Thyroid gland (tissue), 4 donors: ENCODE results near the gene DDX25.

ENCODE experiments used
- POLR2A ChIP-seq, 2 donors: fragments of 450-650 bp; IDR thresholded peaks; one replicate each; pipeline ENCODE4 v1.6.1; 2017; ENCODE audit warnings: antibody characterized with exemption in 2 of 2, mild to moderate bottlenecking in 2 of 2, moderate library complexity in 1 of 2
- TF ChIP-seq, protein P1 (sequence below), 6 experiments: fragments of 200-600 bp in 3 of 6; fragments of 450-650 bp in 3 of 6; sonication (generic) in 3 of 6; IDR thresholded peaks; one replicate each; pipeline ENCODE4 v1.5.1; 2016 to 2019; ENCODE audit warnings: antibody characterized with exemption in 6 of 6, mild to moderate bottlenecking in 2 of 6, inconsistent platforms in 1 of 6, moderate library complexity in 1 of 6

DNA sequence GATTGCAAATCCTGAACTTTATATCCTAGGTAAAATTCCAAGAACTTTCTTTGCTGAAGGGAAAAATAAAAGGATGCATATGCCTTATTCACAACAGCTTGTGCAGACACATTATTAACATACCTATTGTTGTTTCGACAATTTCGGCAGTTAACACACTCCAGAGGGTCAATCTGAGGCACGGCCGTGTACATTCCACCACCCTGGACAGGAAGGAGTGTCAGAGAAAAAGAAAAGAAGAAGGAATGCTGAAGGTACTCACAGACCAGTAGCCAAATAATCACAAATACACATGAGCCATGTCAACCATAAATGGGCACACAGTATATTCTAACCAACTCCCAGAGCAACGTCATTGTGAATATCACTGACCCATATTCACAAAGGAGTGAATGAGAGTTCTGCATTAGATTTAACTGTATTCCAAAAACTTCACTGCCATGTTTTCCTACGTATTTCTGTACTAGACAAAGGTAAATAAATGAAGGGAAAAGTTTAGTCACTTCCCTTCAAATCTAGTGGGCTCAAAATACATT lies 73.9 kb downstream of the DDX25 start:
- TF ChIP-seq, protein P1, sequence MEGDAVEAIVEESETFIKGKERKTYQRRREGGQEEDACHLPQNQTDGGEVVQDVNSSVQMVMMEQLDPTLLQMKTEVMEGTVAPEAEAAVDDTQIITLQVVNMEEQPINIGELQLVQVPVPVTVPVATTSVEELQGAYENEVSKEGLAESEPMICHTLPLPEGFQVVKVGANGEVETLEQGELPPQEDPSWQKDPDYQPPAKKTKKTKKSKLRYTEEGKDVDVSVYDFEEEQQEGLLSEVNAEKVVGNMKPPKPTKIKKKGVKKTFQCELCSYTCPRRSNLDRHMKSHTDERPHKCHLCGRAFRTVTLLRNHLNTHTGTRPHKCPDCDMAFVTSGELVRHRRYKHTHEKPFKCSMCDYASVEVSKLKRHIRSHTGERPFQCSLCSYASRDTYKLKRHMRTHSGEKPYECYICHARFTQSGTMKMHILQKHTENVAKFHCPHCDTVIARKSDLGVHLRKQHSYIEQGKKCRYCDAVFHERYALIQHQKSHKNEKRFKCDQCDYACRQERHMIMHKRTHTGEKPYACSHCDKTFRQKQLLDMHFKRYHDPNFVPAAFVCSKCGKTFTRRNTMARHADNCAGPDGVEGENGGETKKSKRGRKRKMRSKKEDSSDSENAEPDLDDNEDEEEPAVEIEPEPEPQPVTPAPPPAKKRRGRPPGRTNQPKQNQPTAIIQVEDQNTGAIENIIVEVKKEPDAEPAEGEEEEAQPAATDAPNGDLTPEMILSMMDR (IDR thresholded peaks at IDR 0.05), result no peak
- TF ChIP-seq POLR2A (IDR thresholded peaks at IDR 0.05), result no peak
